HG02588 (cell line): ENCODE results near the gene DYSF.

Source experiments
- ATAC-seq: cut with Tn5 transposase; IDR thresholded peaks from one replicate; pipeline ENCODE4 v1.9.1; 2021; ENCODE audit warnings: mild to moderate bottlenecking, moderate library complexity; ENCODE audit not compliant: unreplicated experiment

The DYSF gene

DNA sequence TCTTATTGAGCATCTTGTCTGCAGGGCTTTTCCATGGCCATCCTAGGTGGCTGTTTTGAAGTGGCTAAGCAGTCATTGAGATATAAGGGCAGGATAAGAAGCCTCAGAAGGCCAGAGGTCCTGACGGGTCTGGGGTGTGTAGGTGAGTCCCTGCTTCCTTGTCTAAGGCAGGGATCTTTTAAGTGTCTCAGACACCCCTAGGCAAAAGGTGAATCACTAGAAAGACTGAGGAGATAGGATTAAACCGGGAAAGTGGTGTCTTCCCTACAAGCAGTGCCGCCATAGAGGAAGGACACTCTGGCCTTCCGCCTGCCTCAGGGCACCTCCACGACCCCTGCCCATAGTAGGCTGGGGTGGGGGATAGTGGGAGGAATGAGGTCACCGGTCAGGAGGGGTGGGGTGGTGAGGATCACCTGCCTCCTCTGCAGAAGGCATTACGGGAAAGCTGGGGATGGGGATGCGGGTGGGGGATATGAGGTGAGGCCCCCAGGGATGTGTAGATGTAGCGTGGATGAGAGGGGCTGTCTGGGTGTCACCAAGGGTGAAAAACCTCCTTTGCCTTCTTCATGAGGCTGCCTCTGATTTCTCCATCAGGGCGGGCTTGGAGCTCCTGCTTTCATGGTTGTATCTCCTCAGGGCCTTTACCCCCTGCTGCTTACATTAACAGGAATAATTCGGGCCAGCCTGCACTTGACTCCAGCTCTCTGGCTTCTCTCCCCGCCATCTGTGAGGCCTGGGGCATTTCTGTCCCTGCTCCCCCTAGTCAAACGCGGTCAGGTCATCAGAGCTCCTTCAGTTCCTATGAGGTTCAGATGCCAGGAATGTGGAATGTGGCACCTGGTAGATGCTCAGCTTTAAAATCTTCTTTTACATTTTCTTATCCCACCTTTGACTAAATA, 244.0 kb downstream of the DYSF start:
- ATAC-seq: no peak

DNA sequence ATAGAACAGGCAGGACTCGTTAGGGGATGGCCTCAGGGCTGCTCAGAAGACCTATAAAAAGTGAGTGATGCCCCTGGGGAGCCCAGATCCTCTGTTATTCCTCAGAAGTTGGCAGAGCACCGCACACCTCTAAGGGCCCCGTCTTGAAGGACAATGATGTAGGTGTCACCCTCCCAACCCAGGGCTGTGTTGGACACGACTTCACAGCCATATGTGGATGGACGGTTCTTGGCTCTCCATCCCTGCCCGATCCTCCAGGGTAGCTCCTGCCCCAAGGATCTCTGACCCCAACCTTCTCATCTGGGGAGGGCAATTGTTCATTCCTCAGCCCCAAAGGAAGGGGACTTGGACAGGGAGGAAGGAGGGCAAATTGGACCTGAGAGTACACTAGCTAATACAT, 246.1 kb downstream of the DYSF start:
- ATAC-seq: no peak

DNA sequence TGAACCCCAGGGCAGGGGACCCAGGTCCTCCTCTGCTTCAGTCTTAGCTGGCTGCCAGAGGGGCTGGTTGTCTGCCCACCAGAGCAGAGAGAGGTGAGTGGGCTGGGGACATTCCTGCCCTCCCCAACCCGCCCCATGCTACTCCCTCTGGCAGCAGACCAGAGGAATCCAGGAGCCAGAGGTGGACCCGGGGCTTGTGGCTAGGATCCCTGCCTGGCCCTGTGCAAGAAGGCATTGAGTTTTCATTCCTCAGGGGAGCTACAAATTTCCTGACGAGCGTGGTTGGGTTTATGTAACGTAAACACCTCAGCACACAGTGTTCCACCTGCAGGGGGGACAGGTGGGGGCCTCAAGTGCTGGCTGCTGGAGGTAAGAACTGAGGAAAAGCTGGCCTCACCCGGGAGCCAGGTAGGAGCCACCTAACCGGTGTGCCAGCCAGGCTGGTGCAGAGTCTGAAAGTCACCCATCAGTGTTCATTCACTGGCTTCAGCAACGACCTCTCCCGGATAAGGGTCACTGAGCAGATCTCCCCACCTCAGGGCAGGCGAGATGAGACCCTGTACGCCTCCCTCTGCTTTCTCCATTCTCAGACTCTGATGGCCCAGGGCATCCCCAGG, 246.8 kb downstream of the DYSF start:
- no peak for ATAC-seq

GRCh38 chr2:71700658-71701397, 247.5 kb downstream of the DYSF start:
- ATAC-seq: no peak

DNA sequence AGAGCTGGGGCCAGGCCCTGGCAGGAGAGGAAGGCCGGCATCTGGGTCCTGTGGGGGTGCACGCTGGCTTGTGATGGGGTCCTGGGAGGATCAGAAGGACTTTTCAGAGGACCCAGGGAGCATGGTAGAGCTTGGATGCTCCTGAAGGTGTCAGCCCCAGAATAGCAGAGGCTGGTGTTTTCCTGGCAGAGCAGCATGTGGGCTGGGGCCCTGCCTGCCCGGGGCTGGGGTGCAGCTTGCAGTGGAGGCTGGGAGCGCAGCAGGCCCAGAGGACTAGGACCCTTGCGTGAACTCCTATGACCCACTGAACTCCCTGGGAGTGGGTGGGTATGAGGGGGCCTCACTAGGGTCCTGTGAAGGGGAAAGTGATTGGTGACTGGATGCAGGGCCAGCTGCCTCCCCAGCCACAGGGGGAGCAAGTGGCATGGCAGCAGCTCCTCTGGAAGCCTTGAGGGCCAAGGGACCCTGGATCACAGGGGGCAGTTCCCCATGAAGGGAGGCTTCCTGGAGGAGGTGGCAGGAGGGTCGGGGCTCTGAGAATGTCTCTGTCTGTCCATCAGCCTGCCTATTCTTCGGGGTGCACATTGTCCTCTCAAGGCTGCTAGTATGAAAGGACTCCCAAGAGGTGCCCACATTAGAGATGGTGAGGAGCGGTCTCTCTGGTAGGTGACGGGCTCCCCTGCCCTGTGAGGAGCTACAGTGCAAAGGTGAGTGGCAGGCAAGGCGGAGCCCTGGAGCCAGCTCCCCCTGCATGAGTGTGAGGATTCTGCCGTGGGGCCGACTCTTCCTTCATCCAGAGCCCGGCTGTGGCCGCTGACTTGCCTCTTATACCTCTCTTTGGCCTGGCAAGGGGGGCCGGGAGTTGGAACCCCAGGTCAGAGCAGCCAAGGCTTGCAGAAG, 249.0 kb downstream of the DYSF start:
- ATAC-seq: no peak

DNA sequence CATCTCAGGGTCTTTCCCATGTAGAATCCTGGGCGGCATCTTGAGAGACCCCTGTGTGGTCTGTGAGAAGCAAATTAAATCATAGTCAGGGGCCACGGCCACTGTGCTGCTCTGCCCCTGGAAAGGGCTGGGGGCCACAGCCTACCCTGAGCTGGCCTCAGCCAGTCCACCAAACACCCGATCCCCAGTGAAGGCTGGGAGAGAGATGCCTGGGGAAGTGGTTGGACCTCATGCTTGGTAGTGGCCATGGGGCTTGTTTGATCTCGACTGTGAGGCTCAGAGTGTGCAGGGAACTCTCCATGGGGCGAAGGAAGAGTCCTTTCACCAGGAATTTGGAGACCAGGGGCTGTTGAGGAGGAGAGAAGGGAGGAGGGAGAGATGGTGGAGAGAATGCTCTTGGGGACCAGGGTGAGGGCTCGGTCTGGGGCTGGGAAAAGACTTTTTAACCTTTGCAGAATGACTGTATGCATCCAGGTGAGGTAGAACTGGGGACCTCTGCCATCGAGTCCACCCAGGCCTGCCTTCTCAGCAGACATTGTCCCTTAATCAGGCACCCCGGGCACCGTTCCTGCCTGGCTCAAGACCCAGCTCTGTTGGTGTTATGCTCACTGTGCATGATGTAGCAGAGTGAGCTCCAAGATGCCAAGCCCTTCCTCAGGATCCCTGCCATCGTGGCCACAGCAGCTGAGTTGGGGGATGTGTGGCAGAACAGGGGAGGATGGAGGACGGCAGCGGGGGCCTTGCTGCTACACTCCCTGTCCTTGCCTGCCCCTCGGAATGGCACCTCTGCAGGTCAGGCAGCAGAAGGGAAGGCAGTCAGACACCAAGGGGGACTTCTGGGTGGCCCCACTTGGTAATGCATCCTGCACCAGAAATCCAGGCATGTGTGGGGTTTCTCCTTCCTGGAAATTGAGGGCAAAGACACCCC, 249.9 kb downstream of the DYSF start:
- ATAC-seq: no peak

- no peak for ATAC-seq
Measured at GRCh38 chr2:71704131-71704561, 250.8 kb downstream of the DYSF start.

GRCh38 chr2:71704688-71705087, 251.3 kb downstream of the DYSF start:
- ATAC-seq: no peak

- ATAC-seq: no peak
Measured at GRCh38 chr2:71705171-71705960, 252.0 kb downstream of the DYSF start.

DNA sequence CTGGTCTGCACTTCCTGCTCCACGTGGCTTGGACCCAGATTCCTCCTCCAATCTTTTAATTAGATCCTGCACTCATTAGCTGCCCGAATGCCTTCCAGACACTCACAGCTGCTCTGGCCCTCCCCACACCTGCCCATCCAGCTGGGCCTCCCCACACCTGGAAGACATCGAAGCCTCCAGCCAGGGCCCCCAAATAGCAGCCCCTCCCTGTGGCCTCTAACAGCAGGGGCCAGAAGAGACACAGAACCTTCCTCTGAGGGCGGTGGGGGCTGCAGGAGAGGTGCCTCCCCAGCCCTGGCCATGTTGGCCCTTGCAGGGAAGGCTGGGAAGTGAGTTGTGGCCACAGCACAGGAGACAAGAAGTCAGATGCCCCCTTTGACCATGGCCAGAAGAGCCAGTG, 252.8 kb downstream of the DYSF start:
- ATAC-seq: no peak

DNA sequence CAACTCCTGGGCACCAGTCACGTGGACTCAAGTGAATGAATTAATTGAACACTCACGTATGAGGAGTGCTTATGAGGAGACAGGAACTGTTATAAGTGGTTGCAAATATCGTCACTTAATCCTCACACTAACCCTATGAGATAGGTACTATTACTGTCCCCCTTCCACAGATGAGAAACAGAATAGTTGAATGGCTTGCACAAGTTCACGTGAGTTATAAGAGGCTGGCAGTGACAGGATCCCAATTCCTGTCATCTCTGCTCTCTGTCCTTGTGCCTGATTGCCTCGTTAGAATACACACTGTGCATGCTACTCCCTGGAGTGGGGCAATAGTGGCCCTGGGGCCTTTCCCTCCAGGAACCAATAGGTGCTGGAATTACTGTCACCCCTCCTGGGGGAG, 253.5 kb downstream of the DYSF start:
- no peak for ATAC-seq

DNA sequence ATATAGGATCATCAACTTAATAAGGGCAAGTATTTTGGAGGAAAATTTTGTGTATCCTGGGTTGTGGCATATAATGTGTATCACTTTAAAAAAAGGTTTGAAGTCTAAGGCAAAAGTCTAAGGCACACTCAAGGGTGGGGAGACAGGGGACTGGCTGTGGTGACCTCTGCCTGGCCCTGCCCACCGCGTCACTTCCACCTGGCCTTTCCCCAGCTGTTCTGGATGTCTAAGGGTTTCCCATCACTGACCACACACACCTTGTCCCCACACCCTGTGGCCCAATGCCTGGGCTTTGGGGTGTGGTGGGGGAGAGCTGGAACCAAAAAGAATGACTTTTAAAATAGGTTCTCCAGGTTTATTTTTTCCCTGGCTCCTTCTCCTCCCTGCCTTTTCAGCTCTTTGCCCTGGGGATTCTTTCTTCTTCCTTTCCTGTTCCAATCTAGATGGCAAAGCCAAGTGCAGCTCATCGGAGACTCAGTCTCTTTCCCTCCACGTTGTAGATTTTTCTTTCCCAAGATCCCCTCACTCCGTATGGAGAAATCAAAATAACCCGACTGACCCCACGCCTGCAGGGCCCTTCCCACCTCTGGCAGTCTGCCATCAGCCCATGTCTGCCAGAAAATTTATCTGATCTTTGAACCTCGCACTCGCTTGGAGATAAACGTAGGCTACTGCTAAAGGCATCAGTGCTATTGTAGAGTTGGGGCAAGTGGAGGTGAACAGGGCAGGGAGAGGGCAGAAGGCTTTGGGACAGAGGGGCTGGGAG, 257.2 kb downstream of the DYSF start:
- no peak for ATAC-seq

GRCh38 chr2:71711133-71711855, 257.9 kb downstream of the DYSF start:
- no peak for ATAC-seq

GRCh38 chr2:71712158-71712818, 258.9 kb downstream of the DYSF start:
- no peak for ATAC-seq

DNA sequence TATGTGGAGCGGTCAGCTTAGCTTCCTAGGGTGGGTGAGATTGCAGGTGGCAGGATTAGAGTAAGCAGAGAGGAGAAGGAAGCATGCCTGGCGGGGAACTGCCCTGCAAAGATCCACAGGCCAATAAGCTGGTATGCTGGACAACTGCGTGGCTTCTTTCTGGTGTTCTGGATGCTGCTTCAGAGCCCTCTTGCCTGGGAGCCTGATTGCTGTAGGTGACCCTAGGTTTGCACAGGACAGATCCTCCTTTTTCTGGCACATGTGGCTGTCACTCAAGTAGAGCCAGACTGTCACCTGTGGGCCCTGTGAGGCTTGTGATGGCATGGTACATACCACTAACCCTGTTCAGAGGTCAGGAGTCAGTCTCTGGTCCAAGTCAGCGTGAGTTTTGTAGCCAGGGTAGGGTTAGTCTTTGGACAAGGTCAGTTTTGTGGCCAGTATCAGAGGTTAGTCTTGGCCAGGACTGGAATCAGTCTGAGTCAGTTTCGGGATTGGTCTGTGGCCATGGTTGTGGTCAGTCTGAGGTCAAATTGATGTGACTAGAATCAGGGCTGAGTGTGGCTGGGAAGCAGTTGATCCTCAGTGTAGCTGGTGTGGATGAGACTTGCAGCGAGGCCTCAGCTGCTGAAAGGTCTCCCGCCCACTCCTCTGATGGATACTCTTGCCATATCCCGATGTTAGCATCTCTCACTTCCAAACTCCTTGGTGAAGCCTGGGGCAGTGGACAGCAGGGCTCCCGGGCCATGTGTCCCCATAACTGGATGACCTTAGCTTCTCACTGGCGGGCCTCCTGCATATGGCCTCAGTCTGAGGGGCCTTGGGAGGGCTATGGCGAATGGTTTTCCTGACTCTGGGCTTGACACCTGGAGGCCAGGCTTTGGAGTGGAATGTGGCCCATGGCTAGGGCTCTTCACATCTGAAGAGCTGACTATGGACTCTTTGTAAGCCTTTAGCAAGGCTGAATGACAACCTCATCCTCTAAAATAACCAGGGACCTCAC, 260.5 kb downstream of the DYSF start:
- no peak for ATAC-seq
